ENCODE results near the gene JPT2.
A peak's percentile ranks its signal among the peaks of the same experiment; 100 is the strongest.

JPT2 gene

GRCh38 chr16:1706386-1707192 is 28.5 kb downstream of the JPT2 start:
- DNase-seq (ENCODE audit: low spot score): peak; percentile 44
- POLR2A ChIA-PET (ENCODE audit: low non-redundant PET): interaction anchor here (0.5 to 1.8 kb wide), 8 partner anchors 15 to 63 kb away, joined by 3 to 9 read pairs (median 4); partner anchors contain the start of gene JPT2
- no peak for TF ChIP-seq CTCF (conservative IDR thresholded peaks at IDR 0.05; ENCODE audit: low read depth)
- CTCF ChIA-PET: interaction anchor here (0.6 to 2.2 kb wide), 16 partner anchors 9 to 359 kb away, joined by 3 to 17 read pairs (median 4); partner anchors contain the start of genes EME2, JPT2 and MRPS34
- peak overlapping the region; percentile 93 for H3K27ac ChIP-seq

- POLR2A ChIA-PET (ENCODE audit: low non-redundant PET): interaction anchor here (0.6 kb wide), 1 partner anchor 12 kb away, joined by 6 read pairs; no protein-coding TSS in a partner anchor
- no peak for DNase-seq (ENCODE audit: low spot score)
- H3K27ac ChIP-seq: peak overlapping the region; percentile 93
- no peak for TF ChIP-seq CTCF (conservative IDR thresholded peaks at IDR 0.05; ENCODE audit: low read depth)
- CTCF ChIA-PET: interaction anchor here (0.6 to 1.5 kb wide), 2 partner anchors 10 to 63 kb away, joined by 4 read pairs; no protein-coding TSS in a partner anchor
Measured at GRCh38 chr16:1707193-1707790, 29.2 kb downstream of the JPT2 start.

DNA sequence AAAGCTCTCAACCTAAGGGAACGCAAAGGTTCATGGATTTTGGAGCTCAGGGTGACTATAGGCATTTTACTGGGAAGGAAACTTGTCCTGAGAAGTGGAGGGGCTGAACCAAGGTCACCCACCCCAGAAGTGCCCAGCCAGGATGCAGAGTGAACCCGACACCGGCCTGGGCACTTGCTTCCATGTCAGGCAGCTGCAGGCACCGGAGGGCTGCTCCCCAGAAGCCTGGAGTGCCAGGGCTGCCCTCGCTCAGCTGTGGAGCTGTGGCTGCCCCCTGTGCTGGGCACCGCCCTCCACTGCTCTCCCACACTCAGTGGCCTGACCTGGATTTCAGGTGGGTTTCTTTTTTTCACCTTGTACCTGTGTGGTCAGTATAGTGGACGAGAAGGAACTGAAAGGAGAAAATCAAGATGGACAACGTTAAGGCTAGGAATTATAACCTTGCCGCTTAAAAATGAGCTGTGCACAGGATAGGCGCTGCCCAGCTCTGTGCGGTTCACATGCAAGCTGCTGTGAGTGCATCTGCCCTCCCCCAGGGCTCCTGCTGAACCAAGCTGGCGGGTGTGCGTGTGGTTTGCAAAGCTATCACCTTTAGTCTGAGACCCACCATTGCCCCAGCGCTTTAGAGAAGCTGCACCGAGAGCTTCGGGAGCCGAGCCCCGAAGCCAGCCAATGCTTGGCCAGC is 30.1 kb downstream of the JPT2 start:
- TF ChIP-seq CTCF (conservative IDR thresholded peaks at IDR 0.05; ENCODE audit: low read depth): no peak
- H3K27ac ChIP-seq: peak overlapping the region; percentile 30
- DNase-seq (ENCODE audit: low spot score): no peak
- ChIA-PET CTCF (interaction anchor here (0.6 kb wide), 1 partner anchor 38 kb away, joined by 3 read pairs; no protein-coding TSS in a partner anchor), POLR2A (ENCODE audit: low non-redundant PET) (interaction anchor here (1.0 to 1.1 kb wide), 2 partner anchors 31 to 43 kb away, joined by 3 read pairs; no protein-coding TSS in a partner anchor)

DNA sequence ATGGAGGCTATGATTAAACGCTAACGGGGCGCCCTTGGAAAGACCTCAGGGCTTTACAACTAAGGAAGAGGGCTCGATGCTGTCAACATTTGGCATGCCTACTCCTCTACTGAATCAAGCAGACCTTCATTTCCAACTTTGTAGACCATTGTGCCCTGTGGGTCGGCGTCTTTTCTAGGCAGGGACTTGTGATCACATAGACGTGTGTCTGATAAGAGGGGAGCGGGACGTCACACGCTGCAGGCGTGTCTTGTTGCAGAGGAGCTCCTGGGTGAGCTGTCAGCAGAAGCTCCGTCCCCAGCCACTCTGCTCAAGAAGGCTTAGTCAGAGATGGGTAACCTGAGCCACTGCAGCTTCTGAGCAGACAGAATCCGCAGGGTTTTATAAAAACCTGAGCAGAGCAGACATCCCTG is 30.7 kb downstream of the JPT2 start:
- DNase-seq (ENCODE audit: low spot score): no peak
- peak overlapping the region; percentile 30 for H3K27ac ChIP-seq
- TF ChIP-seq CTCF (conservative IDR thresholded peaks at IDR 0.05; ENCODE audit: low read depth): no peak
- ChIA-PET CTCF (interaction anchor here (0.6 kb wide), 1 partner anchor 37 kb away, joined by 3 read pairs; no protein-coding TSS in a partner anchor), POLR2A (ENCODE audit: low non-redundant PET) (interaction anchor here (1.0 to 1.1 kb wide), 2 partner anchors 31 to 44 kb away, joined by 3 read pairs; no protein-coding TSS in a partner anchor)

- peak overlapping the region; percentile 30 for H3K27ac ChIP-seq
Measured at GRCh38 chr16:1709356-1709755, 31.3 kb downstream of the JPT2 start.

More at GRCh38 chr16:1709356-1709755, 31.3 kb downstream of the JPT2 start:
- ChIA-PET CTCF (interaction anchor here (0.6 kb wide), 1 partner anchor 245 kb away, joined by 3 read pairs; no protein-coding TSS in a partner anchor), POLR2A (ENCODE audit: low non-redundant PET) (interaction anchor here (1.0 kb wide), 1 partner anchor 32 kb away, joined by 3 read pairs; no protein-coding TSS in a partner anchor)
- no peak for DNase-seq (ENCODE audit: low spot score)
- TF ChIP-seq CTCF (conservative IDR thresholded peaks at IDR 0.05; ENCODE audit: low read depth): no peak
